WTC11 (cell line): ENCODE measurements around the gene WIPF3.

Experiments used
- GTF2I ChIP-seq: fragments of 250-450 bp; sonication (Bioruptor Pico); conservative IDR thresholded peaks from 2 replicates; pipeline ENCODE4 v1.4.0; 2021; ENCODE audit warnings: mild to moderate bottlenecking
- KAT7 ChIP-seq: sonication (generic); formaldehyde crosslinking; IDR thresholded peaks from 2 replicates; pipeline ENCODE4 v1.8.1; 2023; ENCODE audit warnings: missing genetic modification reagents, mild to moderate bottlenecking, borderline replicate concordance
- TEAD4 ChIP-seq: sonication (generic); formaldehyde crosslinking; IDR thresholded peaks from 2 replicates; pipeline ENCODE4 v1.8.0; 2022; ENCODE audit warnings: mild to moderate bottlenecking, missing genetic modification reagents
- TP53 ChIP-seq: sonication (generic); formaldehyde crosslinking; IDR thresholded peaks from 2 replicates; pipeline ENCODE4 v1.8.1; 2023; ENCODE audit warnings: mild to moderate bottlenecking, missing genetic modification reagents
- TF ChIP-seq, protein P1 (sequence below): sonication (generic); formaldehyde crosslinking; IDR thresholded peaks from 2 replicates; pipeline ENCODE4 v1.8.0; 2022; ENCODE audit warnings: mild to moderate bottlenecking, missing genetic modification reagents
- TF ChIP-seq, protein P2 (sequence below): sonication (generic); formaldehyde crosslinking; IDR thresholded peaks from 2 replicates; pipeline ENCODE4 v1.8.1; 2023; ENCODE audit warnings: mild to moderate bottlenecking, missing genetic modification reagents, moderate library complexity
- TF ChIP-seq, protein P3 (sequence below): fragments of 200-600 bp; IDR thresholded peaks from 2 replicates; pipeline ENCODE4 v1.8.0; 2022; ENCODE audit warnings: antibody characterized with exemption
- TF ChIP-seq, protein P4 (sequence below): sonication (generic); formaldehyde crosslinking; IDR thresholded peaks from 2 replicates; pipeline ENCODE4 v1.8.1; 2022; ENCODE audit warnings: mild to moderate bottlenecking, missing genetic modification reagents, moderate library complexity, borderline replicate concordance
- TF ChIP-seq, protein P5 (sequence below): sonication (generic); formaldehyde crosslinking; IDR thresholded peaks from 2 replicates; pipeline ENCODE4 v1.8.1; 2022; ENCODE audit warnings: missing genetic modification reagents, borderline replicate concordance
- TF ChIP-seq, protein P6 (sequence below): fragments of 250-450 bp; sonication (Bioruptor Pico); IDR thresholded peaks from 2 replicates; pipeline ENCODE4 v2.1.2; 2022; ENCODE audit warnings: mild to moderate bottlenecking, moderate library complexity
- TF ChIP-seq, protein P7 (sequence below): sonication (generic); formaldehyde crosslinking; IDR thresholded peaks from 2 replicates; pipeline ENCODE4 v1.8.1; 2023; ENCODE audit warnings: mild to moderate bottlenecking, moderate library complexity, missing genetic modification reagents

DNA sequence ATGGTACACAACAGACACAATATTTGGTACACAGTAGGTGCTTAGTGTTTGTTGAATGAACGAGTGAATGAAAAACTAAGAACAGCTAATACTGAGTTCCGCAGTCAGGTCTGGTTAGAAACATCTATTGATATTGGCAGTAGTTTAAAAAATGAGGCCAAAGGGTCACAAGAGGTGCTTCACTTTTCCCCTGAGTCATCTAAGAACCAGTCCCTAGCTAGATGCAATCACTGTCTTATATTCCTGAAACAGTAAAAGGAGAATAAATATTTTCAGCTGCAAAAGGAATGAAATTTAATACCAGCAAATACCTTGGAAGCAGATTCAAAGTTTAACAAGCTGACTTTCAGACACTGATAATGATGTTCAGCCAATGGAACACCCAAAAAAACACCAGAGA, 128.8 kb downstream of the WIPF3 start:
- TF ChIP-seq, protein P1, sequence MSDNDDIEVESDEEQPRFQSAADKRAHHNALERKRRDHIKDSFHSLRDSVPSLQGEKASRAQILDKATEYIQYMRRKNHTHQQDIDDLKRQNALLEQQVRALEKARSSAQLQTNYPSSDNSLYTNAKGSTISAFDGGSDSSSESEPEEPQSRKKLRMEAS (CRISPR knock-in tag): no peak
- TF ChIP-seq, protein P2, sequence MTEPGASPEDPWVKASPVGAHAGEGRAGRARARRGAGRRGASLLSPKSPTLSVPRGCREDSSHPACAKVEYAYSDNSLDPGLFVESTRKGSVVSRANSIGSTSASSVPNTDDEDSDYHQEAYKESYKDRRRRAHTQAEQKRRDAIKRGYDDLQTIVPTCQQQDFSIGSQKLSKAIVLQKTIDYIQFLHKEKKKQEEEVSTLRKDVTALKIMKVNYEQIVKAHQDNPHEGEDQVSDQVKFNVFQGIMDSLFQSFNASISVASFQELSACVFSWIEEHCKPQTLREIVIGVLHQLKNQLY (CRISPR knock-in tag): no peak
- TF ChIP-seq, protein P3, sequence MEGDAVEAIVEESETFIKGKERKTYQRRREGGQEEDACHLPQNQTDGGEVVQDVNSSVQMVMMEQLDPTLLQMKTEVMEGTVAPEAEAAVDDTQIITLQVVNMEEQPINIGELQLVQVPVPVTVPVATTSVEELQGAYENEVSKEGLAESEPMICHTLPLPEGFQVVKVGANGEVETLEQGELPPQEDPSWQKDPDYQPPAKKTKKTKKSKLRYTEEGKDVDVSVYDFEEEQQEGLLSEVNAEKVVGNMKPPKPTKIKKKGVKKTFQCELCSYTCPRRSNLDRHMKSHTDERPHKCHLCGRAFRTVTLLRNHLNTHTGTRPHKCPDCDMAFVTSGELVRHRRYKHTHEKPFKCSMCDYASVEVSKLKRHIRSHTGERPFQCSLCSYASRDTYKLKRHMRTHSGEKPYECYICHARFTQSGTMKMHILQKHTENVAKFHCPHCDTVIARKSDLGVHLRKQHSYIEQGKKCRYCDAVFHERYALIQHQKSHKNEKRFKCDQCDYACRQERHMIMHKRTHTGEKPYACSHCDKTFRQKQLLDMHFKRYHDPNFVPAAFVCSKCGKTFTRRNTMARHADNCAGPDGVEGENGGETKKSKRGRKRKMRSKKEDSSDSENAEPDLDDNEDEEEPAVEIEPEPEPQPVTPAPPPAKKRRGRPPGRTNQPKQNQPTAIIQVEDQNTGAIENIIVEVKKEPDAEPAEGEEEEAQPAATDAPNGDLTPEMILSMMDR: no peak
- TF ChIP-seq TP53 (CRISPR knock-in tag): no peak
- no peak for TF ChIP-seq GTF2I (CRISPR knock-in tag)
- TF ChIP-seq TEAD4 (CRISPR knock-in tag): no peak
- TF ChIP-seq, protein P4, sequence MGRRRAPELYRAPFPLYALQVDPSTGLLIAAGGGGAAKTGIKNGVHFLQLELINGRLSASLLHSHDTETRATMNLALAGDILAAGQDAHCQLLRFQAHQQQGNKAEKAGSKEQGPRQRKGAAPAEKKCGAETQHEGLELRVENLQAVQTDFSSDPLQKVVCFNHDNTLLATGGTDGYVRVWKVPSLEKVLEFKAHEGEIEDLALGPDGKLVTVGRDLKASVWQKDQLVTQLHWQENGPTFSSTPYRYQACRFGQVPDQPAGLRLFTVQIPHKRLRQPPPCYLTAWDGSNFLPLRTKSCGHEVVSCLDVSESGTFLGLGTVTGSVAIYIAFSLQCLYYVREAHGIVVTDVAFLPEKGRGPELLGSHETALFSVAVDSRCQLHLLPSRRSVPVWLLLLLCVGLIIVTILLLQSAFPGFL (CRISPR knock-in tag): no peak
- TF ChIP-seq, protein P5, sequence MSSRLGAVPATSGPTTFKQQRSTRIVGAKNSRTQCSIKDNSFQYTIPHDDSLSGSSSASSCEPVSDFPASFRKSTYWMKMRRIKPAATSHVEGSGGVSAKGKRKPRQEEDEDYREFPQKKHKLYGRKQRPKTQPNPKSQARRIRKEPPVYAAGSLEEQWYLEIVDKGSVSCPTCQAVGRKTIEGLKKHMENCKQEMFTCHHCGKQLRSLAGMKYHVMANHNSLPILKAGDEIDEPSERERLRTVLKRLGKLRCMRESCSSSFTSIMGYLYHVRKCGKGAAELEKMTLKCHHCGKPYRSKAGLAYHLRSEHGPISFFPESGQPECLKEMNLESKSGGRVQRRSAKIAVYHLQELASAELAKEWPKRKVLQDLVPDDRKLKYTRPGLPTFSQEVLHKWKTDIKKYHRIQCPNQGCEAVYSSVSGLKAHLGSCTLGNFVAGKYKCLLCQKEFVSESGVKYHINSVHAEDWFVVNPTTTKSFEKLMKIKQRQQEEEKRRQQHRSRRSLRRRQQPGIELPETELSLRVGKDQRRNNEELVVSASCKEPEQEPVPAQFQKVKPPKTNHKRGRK: no peak
- no peak for TF ChIP-seq KAT7 (CRISPR knock-in tag)
- TF ChIP-seq, protein P6, sequence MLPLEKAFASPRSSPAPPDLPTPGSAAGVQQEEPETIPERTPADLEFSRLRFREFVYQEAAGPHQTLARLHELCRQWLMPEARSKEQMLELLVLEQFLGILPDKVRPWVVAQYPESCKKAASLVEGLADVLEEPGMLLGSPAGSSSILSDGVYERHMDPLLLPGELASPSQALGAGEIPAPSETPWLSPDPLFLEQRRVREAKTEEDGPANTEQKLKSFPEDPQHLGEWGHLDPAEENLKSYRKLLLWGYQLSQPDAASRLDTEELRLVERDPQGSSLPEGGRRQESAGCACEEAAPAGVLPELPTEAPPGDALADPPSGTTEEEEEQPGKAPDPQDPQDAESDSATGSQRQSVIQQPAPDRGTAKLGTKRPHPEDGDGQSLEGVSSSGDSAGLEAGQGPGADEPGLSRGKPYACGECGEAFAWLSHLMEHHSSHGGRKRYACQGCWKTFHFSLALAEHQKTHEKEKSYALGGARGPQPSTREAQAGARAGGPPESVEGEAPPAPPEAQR (CRISPR knock-in tag): no peak
- TF ChIP-seq, protein P7, sequence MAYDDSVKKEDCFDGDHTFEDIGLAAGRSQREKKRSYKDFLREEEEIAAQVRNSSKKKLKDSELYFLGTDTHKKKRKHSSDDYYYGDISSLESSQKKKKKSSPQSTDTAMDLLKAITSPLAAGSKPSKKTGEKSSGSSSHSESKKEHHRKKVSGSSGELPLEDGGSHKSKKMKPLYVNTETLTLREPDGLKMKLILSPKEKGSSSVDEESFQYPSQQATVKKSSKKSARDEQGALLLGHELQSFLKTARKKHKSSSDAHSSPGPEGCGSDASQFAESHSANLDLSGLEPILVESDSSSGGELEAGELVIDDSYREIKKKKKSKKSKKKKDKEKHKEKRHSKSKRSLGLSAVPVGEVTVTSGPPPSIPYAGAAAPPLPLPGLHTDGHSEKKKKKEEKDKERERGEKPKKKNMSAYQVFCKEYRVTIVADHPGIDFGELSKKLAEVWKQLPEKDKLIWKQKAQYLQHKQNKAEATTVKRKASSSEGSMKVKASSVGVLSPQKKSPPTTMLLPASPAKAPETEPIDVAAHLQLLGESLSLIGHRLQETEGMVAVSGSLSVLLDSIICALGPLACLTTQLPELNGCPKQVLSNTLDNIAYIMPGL (CRISPR knock-in tag): no peak
